A673 (cell line): ENCODE data around the gene KCTD3. TPM values are rescaled to one million over a fixed set of nuclear protein-coding genes. Genes with fewer than 3 reads are reported as not detected.

Source experiments
- BruUV-seq: library from RNA; stranded (reverse); fragments of 400-500 nt; replicated peaks from 2 replicates; lab custom pipeline; 2021; lab: Mats Ljungman, UMichigan
- CTCF ChIA-PET: fragments of 300-600 bp; sonication (Branson Sonifier 250); formaldehyde crosslinking; loops from one replicate; lab custom pipeline; 2022; ENCODE audit warnings: antibody characterized with exemption; lab: Charles Lee
- POLR2A ChIA-PET: fragments of 300-600 bp; sonication (Branson Sonifier 250); formaldehyde crosslinking; loops from one replicate; lab custom pipeline; 2022; ENCODE audit warnings: antibody characterized with exemption; ENCODE audit not compliant: low non-redundant PET; lab: Charles Lee
- DNase-seq: peaks from one replicate; pipeline ENCODE4 v3.0.0-alpha.2; 2015; ENCODE audit warnings: low spot score
- H3K27ac ChIP-seq: fragments of 200-600 bp; sonication (generic); 2 replicates; pipeline ENCODE4 v1.5.1; 2016; ENCODE audit warnings: mixed run types, low read depth, mild to moderate bottlenecking, mixed read lengths, antibody characterized with exemption, low read length; ENCODE audit not compliant: poor library complexity, severe bottlenecking
- H3K27me3 ChIP-seq: fragments of 200-600 bp; sonication (generic); replicated peaks from 2 replicates; pipeline ENCODE4 v1.6.1; 2017; ENCODE audit warnings: mixed run types, low read depth, mild to moderate bottlenecking, mixed read lengths, antibody characterized with exemption, low read length; ENCODE audit not compliant: insufficient read depth, poor library complexity
- H3K36me3 ChIP-seq: fragments of 200-600 bp; sonication (generic); 2 replicates; pipeline ENCODE4 v1.6.1; 2016; ENCODE audit warnings: mixed run types, mild to moderate bottlenecking, mixed read lengths, antibody characterized with exemption, low read length; ENCODE audit not compliant: insufficient read depth, poor library complexity, severe bottlenecking
- H3K4me1 ChIP-seq: fragments of 200-600 bp; sonication (generic); 2 replicates; pipeline ENCODE4 v1.6.1; 2017; ENCODE audit warnings: mixed run types, mild to moderate bottlenecking, mixed read lengths, antibody characterized with exemption, low read length; ENCODE audit not compliant: insufficient read depth, poor library complexity, severe bottlenecking
- H3K4me3 ChIP-seq: fragments of 200-600 bp; sonication (generic); 2 replicates; pipeline ENCODE4 v1.5.1; 2016; ENCODE audit warnings: low read depth, mixed run types, mild to moderate bottlenecking, mixed read lengths, low read length; ENCODE audit not compliant: poor library complexity, severe bottlenecking
- H3K9me3 ChIP-seq: fragments of 200-600 bp; sonication (generic); 2 replicates; pipeline ENCODE4 v1.6.1; 2016; ENCODE audit warnings: mixed run types, low read depth, mild to moderate bottlenecking, mixed read lengths, antibody characterized with exemption, low read length; ENCODE audit not compliant: poor library complexity, severe bottlenecking
- EZH2 ChIP-seq: fragments of 200-600 bp; sonication (generic); IDR thresholded peaks from 2 replicates; pipeline ENCODE4 v1.6.1; 2017; ENCODE audit warnings: borderline replicate concordance, low read depth, mild to moderate bottlenecking, mixed read lengths, antibody characterized with exemption, low read length; ENCODE audit not compliant: poor library complexity, severe bottlenecking
- intact Hi-C: fragments of 100-400 bp; cut with micrococcal nuclease; formaldehyde crosslinking; loops from one replicate; pipeline ENCODE4 v1.10.0; 2022; ENCODE audit not compliant: unreplicated experiment
- total RNA-seq: library from RNA; stranded (reverse); gene quantifications from 2 replicates; pipeline ENCODE4 v1.2.3, GENCODE V29; 2021
- TF ChIP-seq, protein P1 (sequence below): fragments of 300-800, 200-600 bp; sonication (generic); conservative IDR thresholded peaks from 2 replicates; pipeline ENCODE4 v1.5.1; 2017; ENCODE audit warnings: low read depth, mild to moderate bottlenecking, antibody characterized with exemption, low read length, moderate library complexity, mixed read lengths

The KCTD3 gene
- total RNA-seq, 1 experiment from 2014 or later: 10.8 TPM

DNA sequence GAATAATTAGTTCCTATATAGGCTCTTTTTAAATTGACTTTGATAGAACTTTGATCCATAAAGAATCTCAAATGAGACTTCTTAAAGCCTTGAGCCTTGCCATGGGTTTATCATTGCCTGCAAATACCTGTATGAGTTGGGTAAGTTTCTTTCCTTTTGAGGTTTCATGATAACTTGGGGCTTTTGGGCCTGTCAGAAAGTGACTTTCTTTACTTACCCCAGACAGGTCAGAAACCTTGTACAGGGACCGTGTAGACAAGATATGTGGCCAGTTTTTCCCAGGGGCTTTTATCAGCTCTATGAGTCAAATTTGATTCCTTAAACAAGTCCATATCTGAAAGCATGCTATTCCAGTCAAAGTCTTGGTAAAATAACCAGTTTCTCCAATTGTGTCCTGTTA is 17.3 kb downstream of the KCTD3 start:
- no TSS peak for BruUV-seq
- Histone ChIP-seq H3K4me1 (peaks cover 4% of the 10 kb centered on the region), H3K36me3 (no peaks in the 10 kb centered on the region), H3K27ac (no peak overlapping the region), H3K9me3 (peaks cover 10% of the 10 kb centered on the region), H3K27me3 (peaks cover 20% of the 10 kb centered on the region), H3K4me3 (no peak overlapping the region)
- DNase-seq: no peak
- no peak for TF ChIP-seq EZH2
- TF ChIP-seq, protein P1, sequence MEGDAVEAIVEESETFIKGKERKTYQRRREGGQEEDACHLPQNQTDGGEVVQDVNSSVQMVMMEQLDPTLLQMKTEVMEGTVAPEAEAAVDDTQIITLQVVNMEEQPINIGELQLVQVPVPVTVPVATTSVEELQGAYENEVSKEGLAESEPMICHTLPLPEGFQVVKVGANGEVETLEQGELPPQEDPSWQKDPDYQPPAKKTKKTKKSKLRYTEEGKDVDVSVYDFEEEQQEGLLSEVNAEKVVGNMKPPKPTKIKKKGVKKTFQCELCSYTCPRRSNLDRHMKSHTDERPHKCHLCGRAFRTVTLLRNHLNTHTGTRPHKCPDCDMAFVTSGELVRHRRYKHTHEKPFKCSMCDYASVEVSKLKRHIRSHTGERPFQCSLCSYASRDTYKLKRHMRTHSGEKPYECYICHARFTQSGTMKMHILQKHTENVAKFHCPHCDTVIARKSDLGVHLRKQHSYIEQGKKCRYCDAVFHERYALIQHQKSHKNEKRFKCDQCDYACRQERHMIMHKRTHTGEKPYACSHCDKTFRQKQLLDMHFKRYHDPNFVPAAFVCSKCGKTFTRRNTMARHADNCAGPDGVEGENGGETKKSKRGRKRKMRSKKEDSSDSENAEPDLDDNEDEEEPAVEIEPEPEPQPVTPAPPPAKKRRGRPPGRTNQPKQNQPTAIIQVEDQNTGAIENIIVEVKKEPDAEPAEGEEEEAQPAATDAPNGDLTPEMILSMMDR: no peak
- intact Hi-C loops: no loop called here
- ChIA-PET POLR2A (no interaction called here), CTCF (no interaction called here)

DNA sequence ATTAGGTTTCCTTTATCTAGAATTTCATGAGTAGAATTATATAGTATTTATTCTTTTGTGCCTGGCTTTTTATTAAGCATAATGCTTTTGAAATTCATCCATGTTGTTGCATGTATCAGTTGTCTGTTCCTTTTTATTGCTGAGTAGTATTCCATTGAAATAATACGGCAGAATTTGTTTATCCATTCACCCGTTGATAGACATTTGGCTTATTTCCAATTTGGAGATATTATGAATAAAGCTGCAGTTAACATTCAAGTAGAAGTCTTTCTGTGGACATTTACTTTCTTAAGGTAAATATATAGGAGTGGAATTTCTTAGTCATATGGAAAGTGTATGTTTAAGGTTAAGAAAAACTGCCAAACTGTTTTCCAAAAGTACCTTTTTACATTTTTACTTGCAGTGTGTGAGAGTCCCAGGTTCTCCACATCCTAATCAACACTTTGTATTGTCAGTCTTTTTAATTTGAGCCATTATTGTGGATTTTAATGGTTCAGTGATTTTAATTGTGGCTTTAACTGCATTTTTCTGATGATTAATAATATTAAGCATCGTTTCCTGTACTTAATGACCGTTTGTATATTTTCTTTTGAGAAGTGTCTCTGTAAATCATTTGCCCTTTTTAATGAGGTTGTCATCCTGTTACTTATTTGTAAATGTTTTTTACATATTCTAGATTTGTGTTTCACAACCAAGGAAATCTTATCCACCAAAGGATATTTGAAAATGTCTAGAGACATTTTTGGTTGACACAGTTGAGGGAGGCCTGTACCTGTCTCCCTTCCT is 22.7 kb downstream of the KCTD3 start:
- H3K4me1 ChIP-seq: no peaks in the 10 kb centered on the region
- peaks cover 6% of the 10 kb centered on the region for H3K9me3 ChIP-seq
- no peak for TF ChIP-seq EZH2
- TF ChIP-seq, protein P1: no peak
- DNase-seq: no peak
- H3K36me3 ChIP-seq: no peaks in the 10 kb centered on the region
- intact Hi-C loops: no loop called here
- ChIA-PET POLR2A (no interaction called here), CTCF (no interaction called here)
- BruUV-seq: no TSS peak
- H3K4me3 ChIP-seq: no peak overlapping the region
- H3K27ac ChIP-seq: no peak overlapping the region
- H3K27me3 ChIP-seq: peaks cover 2% of the 10 kb centered on the region

DNA sequence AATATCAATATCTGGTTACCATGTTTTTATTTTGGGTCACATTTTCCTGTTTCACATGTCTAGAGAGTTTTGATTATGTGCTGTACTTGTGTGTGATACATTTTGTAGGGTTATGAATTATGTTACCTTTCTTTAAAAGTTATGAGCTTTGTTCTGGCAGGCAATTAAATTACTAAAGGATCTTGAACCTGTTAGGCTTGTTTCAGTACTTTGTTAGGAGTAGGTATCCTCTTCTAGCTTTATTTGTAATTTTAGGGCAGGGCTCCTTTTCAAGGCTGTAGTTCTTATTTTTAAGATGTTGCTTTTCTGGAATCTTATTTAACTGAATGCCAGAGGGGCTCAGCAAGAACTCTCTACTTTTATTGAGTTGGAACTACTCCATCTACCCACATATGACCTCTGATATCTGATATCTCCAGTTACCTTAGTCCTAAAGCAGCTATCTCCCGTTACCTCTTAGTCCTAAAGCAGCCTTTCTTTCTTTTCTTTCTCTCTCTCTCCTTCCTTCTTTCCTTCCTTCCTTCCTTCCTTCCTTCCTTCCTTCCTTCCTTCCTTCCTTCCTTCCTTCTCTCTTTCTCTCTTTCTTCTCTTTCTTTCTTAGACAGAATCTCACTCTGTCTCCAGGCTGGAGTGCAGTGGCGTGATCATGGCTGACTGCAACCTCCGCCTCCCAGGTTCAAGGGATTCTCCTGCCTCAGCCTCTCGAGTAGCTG is 23.8 kb downstream of the KCTD3 start:
- Histone ChIP-seq H3K36me3 (no peaks in the 10 kb centered on the region), H3K27me3 (no peaks in the 10 kb centered on the region), H3K4me1 (no peaks in the 10 kb centered on the region), H3K4me3 (no peak overlapping the region), H3K27ac (no peak overlapping the region), H3K9me3 (no peaks in the 10 kb centered on the region)
- no peak for TF ChIP-seq EZH2
- TF ChIP-seq, protein P1: no peak
- intact Hi-C loops: no loop called here
- BruUV-seq: no TSS peak
- CTCF ChIA-PET: no interaction called here
- DNase-seq: no peak
- POLR2A ChIA-PET: no interaction called here
